Epidermal melanocyte (primary cell): ENCODE data around the gene LPGAT1.

Source experiments
- DNase-seq: peaks from one replicate; pipeline ENCODE4 v3.0.0; 2011; ENCODE audit warnings: low spot score; ENCODE audit not compliant: insufficient read length

Gene LPGAT1

GRCh38 chr1:211828584-211829342 lies 1.8 kb downstream of the LPGAT1 start:
- no peak for DNase-seq

GRCh38 chr1:211827051-211827450 lies 3.5 kb downstream of the LPGAT1 start:
- no peak for DNase-seq

- no peak for DNase-seq
Observed at GRCh38 chr1:211825980-211826379, 4.6 kb downstream of the LPGAT1 start.

GRCh38 chr1:211822677-211823407 lies 7.7 kb downstream of the LPGAT1 start:
- no peak for DNase-seq

- DNase-seq = no peak
Observed at GRCh38 chr1:211816586-211816985, 14.0 kb downstream of the LPGAT1 start.

GRCh38 chr1:211814313-211814712 lies 16.2 kb downstream of the LPGAT1 start:
- DNase-seq = no peak

GRCh38 chr1:211813590-211813989 lies 17.0 kb downstream of the LPGAT1 start:
- no peak for DNase-seq

- DNase-seq = no peak
Observed at GRCh38 chr1:211812584-211812983, 18.0 kb downstream of the LPGAT1 start.

GRCh38 chr1:211811848-211812247 lies 18.7 kb downstream of the LPGAT1 start:
- DNase-seq = no peak

- DNase-seq = no peak
Observed at GRCh38 chr1:211811126-211811525, 19.4 kb downstream of the LPGAT1 start.

GRCh38 chr1:211808475-211808874 lies 22.1 kb downstream of the LPGAT1 start:
- DNase-seq = no peak

- DNase-seq = no peak
Observed at GRCh38 chr1:211804915-211805314, 25.6 kb downstream of the LPGAT1 start.

- DNase-seq = no peak
Observed at GRCh38 chr1:211800925-211801607, 29.5 kb downstream of the LPGAT1 start.

GRCh38 chr1:211797994-211798393 lies 32.6 kb downstream of the LPGAT1 start:
- no peak for DNase-seq

GRCh38 chr1:211791979-211792378 lies 38.6 kb downstream of the LPGAT1 start:
- DNase-seq = no peak

GRCh38 chr1:211789641-211790464 lies 40.7 kb downstream of the LPGAT1 start:
- DNase-seq = no peak

GRCh38 chr1:211788626-211789025 lies 41.9 kb downstream of the LPGAT1 start:
- peak; percentile 21 for DNase-seq

- no peak for DNase-seq
Observed at GRCh38 chr1:211783897-211784296, 46.7 kb downstream of the LPGAT1 start.

- no peak for DNase-seq
Observed at GRCh38 chr1:211783266-211783665, 47.3 kb downstream of the LPGAT1 start.

GRCh38 chr1:211781260-211781659 lies 49.3 kb downstream of the LPGAT1 start:
- DNase-seq = no peak

GRCh38 chr1:211775170-211775569 lies 55.4 kb downstream of the LPGAT1 start:
- no peak for DNase-seq
